Endothelial cell (in vitro differentiated cells): ENCODE results near the gene MICAL1. TPM values are rescaled to one million over a fixed set of nuclear protein-coding genes. Genes with fewer than 3 reads are reported as not detected.

Experiments used
- DNase-seq: peaks from one replicate; pipeline ENCODE4 v3.0.0; 2021; ENCODE audit warnings: low spot score
- H3K27ac Mint-ChIP-seq: one replicate; pipeline ENCODE4 v1.8.0; 2021; ENCODE audit warnings: mixed read lengths, inconsistent platforms; ENCODE audit not compliant: unreplicated experiment
- H3K27me3 Mint-ChIP-seq: one replicate; pipeline ENCODE4 v1.8.0; 2021; ENCODE audit warnings: mild to moderate bottlenecking, moderate library complexity, mixed read lengths, inconsistent platforms; ENCODE audit not compliant: unreplicated experiment
- H3K36me3 Mint-ChIP-seq: one replicate; pipeline ENCODE4 v1.8.0; 2021; ENCODE audit warnings: mild to moderate bottlenecking, low read depth, mixed read lengths, inconsistent platforms; ENCODE audit not compliant: unreplicated experiment
- H3K4me1 Mint-ChIP-seq: one replicate; pipeline ENCODE4 v1.8.0; 2021; ENCODE audit warnings: mild to moderate bottlenecking, mixed read lengths, inconsistent platforms; ENCODE audit not compliant: unreplicated experiment
- H3K4me3 Mint-ChIP-seq: one replicate; pipeline ENCODE4 v1.8.0; 2021; ENCODE audit warnings: mild to moderate bottlenecking, mixed read lengths, inconsistent platforms; ENCODE audit not compliant: unreplicated experiment
- H3K9me3 Mint-ChIP-seq: one replicate; pipeline ENCODE4 v1.8.0; 2021; ENCODE audit warnings: mixed read lengths, inconsistent platforms; ENCODE audit not compliant: unreplicated experiment
- total RNA-seq: library from RNA; stranded (reverse); fragmentation: NEBNext Ultra II Directional; extraction: Animal tissue kit (Norgen Biotek cat#: 25700); gene quantifications from one replicate; pipeline ENCODE4 v1.2.1, GENCODE V29; 2021; ENCODE audit not compliant: unreplicated experiment
- TF ChIP-seq, protein P1 (sequence below): fragments of 200-600 bp; sonication (generic); IDR thresholded peaks from one replicate; pipeline ENCODE4 v1.5.0; 2021; ENCODE audit warnings: antibody characterized with exemption; ENCODE audit not compliant: unreplicated experiment

Gene MICAL1
- total RNA-seq, 1 donor from 2014 or later: 19.9 TPM

DNA sequence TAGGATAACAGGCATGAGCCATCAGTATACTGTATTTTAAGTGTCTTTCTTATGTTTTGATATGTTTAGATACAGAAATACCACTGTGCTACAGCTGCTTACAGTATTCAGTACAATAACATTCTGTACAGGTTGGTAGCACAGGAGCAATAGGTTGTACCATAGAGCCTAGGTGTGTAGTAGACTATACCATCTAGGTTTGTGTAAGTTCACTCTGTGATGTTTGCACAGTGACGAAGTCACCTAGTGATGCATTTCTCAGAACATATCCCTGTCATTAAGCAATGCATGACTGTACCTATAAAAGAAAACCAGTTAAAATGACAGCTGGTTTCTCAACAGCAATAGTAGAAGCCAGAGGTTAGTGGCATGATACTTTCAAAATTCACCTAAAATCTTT is 30.5 kb upstream of the MICAL1 start:
- Mint-ChIP-seq H3K27me3 (peaks cover 7% of the 10 kb centered on the region), H3K4me3 (no peak overlapping the region), H3K4me1 (peaks cover 13% of the 10 kb centered on the region), H3K9me3 (no peaks in the 10 kb centered on the region), H3K27ac (no peak overlapping the region), H3K36me3 (peaks cover 7% of the 10 kb centered on the region)
- DNase-seq: no peak
- TF ChIP-seq, protein P1, sequence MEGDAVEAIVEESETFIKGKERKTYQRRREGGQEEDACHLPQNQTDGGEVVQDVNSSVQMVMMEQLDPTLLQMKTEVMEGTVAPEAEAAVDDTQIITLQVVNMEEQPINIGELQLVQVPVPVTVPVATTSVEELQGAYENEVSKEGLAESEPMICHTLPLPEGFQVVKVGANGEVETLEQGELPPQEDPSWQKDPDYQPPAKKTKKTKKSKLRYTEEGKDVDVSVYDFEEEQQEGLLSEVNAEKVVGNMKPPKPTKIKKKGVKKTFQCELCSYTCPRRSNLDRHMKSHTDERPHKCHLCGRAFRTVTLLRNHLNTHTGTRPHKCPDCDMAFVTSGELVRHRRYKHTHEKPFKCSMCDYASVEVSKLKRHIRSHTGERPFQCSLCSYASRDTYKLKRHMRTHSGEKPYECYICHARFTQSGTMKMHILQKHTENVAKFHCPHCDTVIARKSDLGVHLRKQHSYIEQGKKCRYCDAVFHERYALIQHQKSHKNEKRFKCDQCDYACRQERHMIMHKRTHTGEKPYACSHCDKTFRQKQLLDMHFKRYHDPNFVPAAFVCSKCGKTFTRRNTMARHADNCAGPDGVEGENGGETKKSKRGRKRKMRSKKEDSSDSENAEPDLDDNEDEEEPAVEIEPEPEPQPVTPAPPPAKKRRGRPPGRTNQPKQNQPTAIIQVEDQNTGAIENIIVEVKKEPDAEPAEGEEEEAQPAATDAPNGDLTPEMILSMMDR: no peak

DNA sequence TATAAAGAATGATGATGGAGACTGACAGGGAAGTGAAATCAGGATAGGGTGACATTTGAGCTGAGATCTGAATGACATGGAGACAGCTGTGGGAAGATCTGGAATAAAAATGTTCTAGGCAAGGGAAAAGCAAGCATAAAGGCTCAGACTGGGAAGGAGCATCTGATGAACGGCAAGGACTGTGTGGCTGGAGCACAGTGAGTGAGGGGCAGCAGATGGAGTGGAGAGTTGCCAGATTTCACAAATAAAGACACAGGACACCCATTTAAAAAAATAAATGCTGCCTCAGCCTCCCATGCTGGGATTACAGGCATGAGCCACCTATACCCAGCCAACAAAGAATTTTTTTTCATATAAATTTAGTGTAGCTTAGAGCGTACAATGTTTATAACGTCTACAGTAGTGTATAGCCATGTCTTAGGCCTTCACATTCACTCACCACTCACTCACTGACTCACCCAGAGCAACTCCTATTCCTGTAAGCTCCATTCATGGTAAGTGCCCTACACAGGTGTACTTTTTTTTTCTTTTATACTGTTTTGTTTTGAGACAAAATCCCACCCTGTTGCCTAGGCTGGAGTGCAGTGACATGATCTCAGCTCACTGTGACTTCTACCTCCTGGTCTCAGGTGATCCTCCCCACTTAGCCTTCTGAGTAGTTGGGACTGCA is 29.8 kb upstream of the MICAL1 start:
- H3K9me3 Mint-ChIP-seq: no peaks in the 10 kb centered on the region
- peaks cover 9% of the 10 kb centered on the region for H3K4me1 Mint-ChIP-seq
- TF ChIP-seq, protein P1: no peak
- H3K36me3 Mint-ChIP-seq: peaks cover 7% of the 10 kb centered on the region
- H3K27ac Mint-ChIP-seq: no peak overlapping the region
- peaks cover 7% of the 10 kb centered on the region for H3K27me3 Mint-ChIP-seq
- H3K4me3 Mint-ChIP-seq: no peak overlapping the region
- no peak for DNase-seq

DNA sequence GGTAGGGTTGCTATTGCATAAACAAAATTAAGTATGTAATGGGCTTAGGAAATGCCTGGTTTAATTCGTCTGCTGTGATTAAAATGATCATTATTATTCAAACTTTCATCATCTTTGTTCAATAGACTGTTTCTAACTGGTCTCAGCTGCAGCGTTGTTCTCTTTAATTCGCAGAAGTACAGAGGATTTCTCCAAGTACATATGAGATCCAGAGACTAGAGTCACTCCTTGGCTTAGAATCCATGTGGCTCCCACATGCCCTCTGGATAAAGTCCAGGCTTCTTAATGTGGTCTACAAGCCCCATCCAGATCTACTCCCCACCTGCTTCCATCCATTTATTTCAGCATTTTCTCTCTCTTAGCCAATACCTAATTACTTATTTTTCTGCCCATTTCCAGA is 28.6 kb upstream of the MICAL1 start:
- Mint-ChIP-seq H3K4me1 (peaks cover 9% of the 10 kb centered on the region), H3K36me3 (peaks cover 7% of the 10 kb centered on the region), H3K27ac (no peak overlapping the region), H3K27me3 (peaks cover 7% of the 10 kb centered on the region), H3K4me3 (peak overlapping the region; percentile 87), H3K9me3 (no peaks in the 10 kb centered on the region)
- TF ChIP-seq, protein P1: no peak
- no peak for DNase-seq

DNA sequence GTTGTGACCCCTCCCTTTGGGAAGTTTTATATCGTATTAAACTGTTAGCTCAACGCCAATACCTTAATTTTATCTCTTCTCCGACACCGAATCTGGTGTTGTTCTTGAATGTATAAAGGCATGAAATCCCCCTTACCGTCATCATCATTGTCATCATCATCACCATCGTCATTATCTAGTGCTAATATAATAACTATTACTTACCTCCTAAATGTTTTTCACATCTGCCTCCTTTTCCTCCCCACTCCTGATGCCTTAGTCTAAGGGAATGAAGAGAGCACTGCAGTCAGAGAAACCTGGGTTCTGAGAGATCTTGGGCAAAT is 28.1 kb upstream of the MICAL1 start:
- DNase-seq: no peak
- peaks cover 9% of the 10 kb centered on the region for H3K4me1 Mint-ChIP-seq
- peaks cover 7% of the 10 kb centered on the region for H3K36me3 Mint-ChIP-seq
- no peaks in the 10 kb centered on the region for H3K9me3 Mint-ChIP-seq
- TF ChIP-seq, protein P1: no peak
- peaks cover 7% of the 10 kb centered on the region for H3K27me3 Mint-ChIP-seq
- H3K4me3 Mint-ChIP-seq: peak overlapping the region; percentile 87
- H3K27ac Mint-ChIP-seq: no peak overlapping the region

DNA sequence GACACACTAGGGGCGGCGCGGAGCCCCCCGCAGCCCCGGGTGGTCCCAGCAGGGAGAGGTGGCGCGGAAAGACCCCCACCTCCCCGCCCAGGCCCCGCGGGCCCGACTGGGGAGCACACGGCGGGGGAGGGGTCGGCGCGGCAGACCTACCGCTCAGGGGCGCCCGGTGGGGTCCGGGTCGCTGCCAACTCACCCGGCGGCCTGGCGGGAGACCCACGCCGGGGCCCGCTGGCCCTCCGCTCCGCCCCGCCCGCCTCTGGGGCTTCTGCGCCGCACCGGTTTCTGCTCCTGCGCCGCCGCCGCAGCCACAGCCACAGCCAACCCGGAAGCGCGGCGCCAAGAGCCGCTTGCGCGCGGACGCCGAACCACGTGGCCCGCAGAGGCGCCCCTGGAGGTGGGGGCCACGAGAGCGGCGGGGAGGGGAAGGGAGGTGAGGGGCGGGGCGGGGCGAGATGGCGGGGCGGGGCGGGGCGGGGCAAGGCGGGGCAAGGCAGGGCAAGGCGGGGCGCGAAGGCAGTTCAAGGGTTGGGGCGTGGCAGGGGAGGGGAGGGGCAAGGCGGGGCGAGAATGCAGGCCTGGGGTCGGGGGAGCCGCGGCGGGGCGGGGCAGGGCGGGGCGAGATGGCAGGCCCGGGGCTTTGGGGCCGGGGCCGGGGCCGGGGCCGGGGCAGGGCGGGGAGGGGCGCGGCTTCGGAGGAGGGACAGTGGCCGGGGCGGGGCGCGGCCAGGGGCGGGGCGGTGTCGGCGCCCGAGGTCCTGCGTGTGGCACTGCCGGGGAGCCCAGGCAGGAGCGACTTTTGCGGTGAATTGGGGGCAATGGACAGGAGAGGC is 27.5 kb upstream of the MICAL1 start, which contains the start of gene ZBTB24:
ZBTB24 (minus strand) TSS at position 315 of the 830 bp plus-strand sequence. CDS start 1,193 bp downstream, outside the sequence.
- peaks cover 7% of the 10 kb centered on the region for H3K36me3 Mint-ChIP-seq
- TF ChIP-seq, protein P1: no peak
- peak; percentile 86 for DNase-seq
- H3K4me3 Mint-ChIP-seq: peak within 1 kb of the TSS; percentile 95
- peak within 1 kb of the TSS; percentile 48 for H3K27ac Mint-ChIP-seq
- peaks cover 9% of the 10 kb centered on the region for H3K4me1 Mint-ChIP-seq
- H3K27me3 Mint-ChIP-seq: peaks cover 7% of the 10 kb centered on the region
- no peaks in the 10 kb centered on the region for H3K9me3 Mint-ChIP-seq
